Liver (tissue), 9 donors: ENCODE measurements around the gene R3HDM1. TPM values are rescaled to one million over a fixed set of nuclear protein-coding genes. Genes with fewer than 3 reads are reported as not detected.
A peak's percentile ranks its signal among the peaks of the same experiment; 100 is the strongest.

Experiments used
- DNase-seq: peaks from one replicate; pipeline ENCODE4 v3.0.0-alpha.2; 2017; ENCODE audit warnings: low spot score
- H3K27ac ChIP-seq, 2 donors: one replicate each; pipeline ENCODE4 v1.7.0; 2013; ENCODE audit warnings: inconsistent platforms in 2 of 2, low read length in 2 of 2, control low read depth in 1 of 2, low read depth in 1 of 2, mild to moderate bottlenecking in 1 of 2
- H3K27me3 ChIP-seq, 4 donors: one replicate each; pipeline versions ENCODE4 v1.6.1 to v1.7.0; 2013; ENCODE audit warnings: low read length in 3 of 4, inconsistent platforms in 1 of 4, mild to moderate bottlenecking in 1 of 4, moderate library complexity in 1 of 4; ENCODE audit not compliant: control insufficient read depth in 4 of 4, insufficient read depth in 4 of 4
- H3K36me3 ChIP-seq, 4 donors: one replicate each; pipeline versions ENCODE4 v1.6.1 to v1.7.0; 2013; ENCODE audit warnings: low read length in 3 of 4, mild to moderate bottlenecking in 3 of 4, low read depth in 1 of 4, moderate library complexity in 1 of 4; ENCODE audit not compliant: control insufficient read depth in 4 of 4, insufficient read depth in 3 of 4
- H3K4me1 ChIP-seq, 4 donors: one replicate each; pipeline versions ENCODE4 v1.6.1 to v1.7.0; 2013; ENCODE audit warnings: low read length in 3 of 4, mild to moderate bottlenecking in 3 of 4, moderate library complexity in 1 of 4; ENCODE audit not compliant: control insufficient read depth in 4 of 4, insufficient read depth in 4 of 4
- H3K4me3 ChIP-seq, 3 donors: one replicate each; pipeline versions ENCODE4 v1.6.1 to v1.7.0; 2013; ENCODE audit warnings: low read length in 3 of 3, control low read depth in 1 of 3, low read depth in 1 of 3, mild to moderate bottlenecking in 1 of 3
- H3K9ac ChIP-seq, 2 donors: one replicate each; pipeline ENCODE4 v1.7.0; 2013; ENCODE audit warnings: low read length in 2 of 2, mild to moderate bottlenecking in 2 of 2, moderate library complexity in 2 of 2, control low read depth in 1 of 2, low read depth in 1 of 2
- H3K9me3 ChIP-seq, 4 donors: one replicate each; pipeline versions ENCODE4 v1.6.1 to v1.7.0; 2013; ENCODE audit warnings: low read length in 3 of 4; ENCODE audit not compliant: control insufficient read depth in 4 of 4
- CTCF ChIP-seq: fragments of 150-350 bp; IDR thresholded peaks from 2 replicates; pipeline ENCODE4 v1.5.1; 2017; ENCODE audit warnings: improper control_type of control experiment, low read depth, low read length; ENCODE audit not compliant: missing input control
- EGR1 ChIP-seq, 2 donors: IDR thresholded peaks; 2 replicates each; pipeline ENCODE4 v1.6.1; 2016 to 2018; ENCODE audit warnings: antibody characterized with exemption in 2 of 2, low read depth in 2 of 2
- FOXA2 ChIP-seq: IDR thresholded peaks from 2 replicates; pipeline ENCODE4 v1.6.1; 2016; ENCODE audit warnings: antibody characterized with exemption
- JUND ChIP-seq, 2 donors: IDR thresholded peaks; 2 replicates each; pipeline ENCODE4 v1.6.1; 2016; ENCODE audit warnings: antibody characterized with exemption in 2 of 2
- MAX ChIP-seq: IDR thresholded peaks from 2 replicates; pipeline ENCODE4 v1.6.1; 2016; ENCODE audit warnings: antibody characterized with exemption
- NR2F2 ChIP-seq: IDR thresholded peaks from 2 replicates; pipeline ENCODE4 v1.6.1; 2016; ENCODE audit warnings: antibody characterized with exemption
- RAD21 ChIP-seq, 2 donors: IDR thresholded peaks; 2 replicates each; pipeline ENCODE4 v1.6.1; 2016; ENCODE audit warnings: antibody characterized with exemption in 2 of 2, mild to moderate bottlenecking in 2 of 2
- RXRA ChIP-seq, 2 donors: IDR thresholded peaks; 2 replicates each; pipeline ENCODE4 v1.6.1; 2017 to 2018; ENCODE audit warnings: antibody characterized with exemption in 2 of 2, mild to moderate bottlenecking in 1 of 2
- SP1 ChIP-seq: IDR thresholded peaks from 2 replicates; pipeline ENCODE4 v1.6.1; 2018; ENCODE audit warnings: antibody characterized with exemption, mild to moderate bottlenecking
- YY1 ChIP-seq: IDR thresholded peaks from 2 replicates; pipeline ENCODE4 v1.6.1; 2016; ENCODE audit warnings: antibody characterized with exemption, mild to moderate bottlenecking
- ZBTB33 ChIP-seq: IDR thresholded peaks from 2 replicates; pipeline ENCODE4 v1.6.1; 2016; ENCODE audit warnings: antibody characterized with exemption
- WGBS: extraction: QIAGEN DNeasy Blood & Tissue Kit; methylation state at CpG from one replicate; pipeline ENCODE4 v1.1.7; 2013; 5-methylcytosine and 5-hydroxymethylcytosine counted together
- polyA plus RNA-seq, 2 donors: library from polyadenylated mRNA; stranded (reverse) in 1 of 2; unstranded in 1 of 2; fragments of 200-250 nt in 1 of 2; fragments of >200 nt in 1 of 2; fragmentation: Nextera tagmentation in 1 of 2; extraction: Ambion mirVana in 1 of 2; gene quantifications; one replicate each; pipeline versions ENCODE4 v1.2.1 to v1.2.3, GENCODE V29; 2013 to 2015
- total RNA-seq, 2 donors: library from RNA; depleted of rRNA; stranded (reverse); fragments of >200 nt; gene quantifications; one replicate each; pipeline ENCODE4 v1.2.3, GENCODE V29; 2014
- TF ChIP-seq, protein P1 (sequence below): IDR thresholded peaks from 2 replicates; pipeline ENCODE4 v1.6.1; 2016; ENCODE audit warnings: antibody characterized with exemption, mild to moderate bottlenecking
- donor health status: healthy.
- donor health status: healthy.
- donor health status: healthy.
- donor health status: healthy.
- donor health status: healthy.

R3HDM1 gene
- total and polyA plus RNA-seq, 4 donors, result 6.0 to 10.0 (median 8.8) TPM

GRCh38 chr2:135635212-135635835 lies 104.0 kb downstream of the R3HDM1 start (continued):
- TF ChIP-seq RAD21 (IDR thresholded peaks at IDR 0.05), result no peak
- no peak for TF ChIP-seq JUND (IDR thresholded peaks at IDR 0.05)
- TF ChIP-seq MAX, result no peak
- TF ChIP-seq RXRA (IDR thresholded peaks at IDR 0.05), result peak; percentile 67 to 82
- TF ChIP-seq FOXA2, result no peak
- TF ChIP-seq CTCF, result no peak

- 98% methylated on average over 1 of the region's 1 CpG for WGBS
- H3K4me3 ChIP-seq, result no peak overlapping the region
- no peak overlapping the region for H3K9ac ChIP-seq
- H3K27ac ChIP-seq, result no peak overlapping the region
- peaks cover 2 to 34% (median 15%) of the 10 kb centered on the region in 4 donors for H3K4me1 ChIP-seq
- no peaks in the 10 kb centered on the region for H3K27me3 ChIP-seq
- H3K36me3 ChIP-seq, result peaks cover 0 to 4% (median 2%) of the 10 kb centered on the region in 4 donors
- H3K9me3 ChIP-seq, result no peaks in the 10 kb centered on the region
- TF ChIP-seq NR2F2 (no peak), FOXA2 (no peak), RAD21 (IDR thresholded peaks at IDR 0.05) (no peak)
- DNase-seq, result no peak
Observed at GRCh38 chr2:135636982-135637381, 105.7 kb downstream of the R3HDM1 start.

DNA sequence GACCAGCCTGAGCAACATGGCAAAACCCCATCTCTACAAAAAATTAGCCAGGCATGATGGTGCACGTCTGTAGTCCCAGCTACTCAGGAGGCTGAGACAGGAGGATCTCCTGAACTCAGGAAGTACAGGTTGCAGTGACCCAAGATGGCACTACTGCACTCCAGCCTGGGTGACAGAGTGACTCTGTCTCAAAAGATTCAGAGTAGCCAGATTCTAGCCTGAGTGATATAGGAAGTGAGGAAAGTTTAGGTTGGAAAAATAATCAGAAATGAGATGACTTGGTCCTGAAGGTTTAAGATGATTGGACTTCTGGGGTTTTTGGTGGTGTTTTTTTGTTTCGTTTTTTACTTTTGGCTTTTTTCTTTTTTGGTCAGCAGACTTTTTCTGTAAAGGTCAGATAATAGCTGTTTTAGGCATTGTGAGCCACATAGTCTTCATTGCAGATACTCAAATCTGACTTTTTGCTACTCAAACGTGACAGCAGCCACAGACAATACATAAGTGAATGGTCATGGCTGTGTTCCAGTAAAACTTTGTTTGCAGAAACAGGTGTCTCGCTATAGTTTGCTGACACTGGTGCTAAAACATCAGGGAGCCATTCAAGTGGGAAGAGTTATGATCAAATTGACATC lies 106.3 kb downstream of the R3HDM1 start:
- Histone ChIP-seq H3K36me3 (peaks cover 0 to 4% (median 2%) of the 10 kb centered on the region in 4 donors), H3K4me3 (no peak overlapping the region), H3K27me3 (no peaks in the 10 kb centered on the region), H3K27ac (no peak overlapping the region), H3K9me3 (no peaks in the 10 kb centered on the region), H3K4me1 (peaks cover 2 to 30% (median 15%) of the 10 kb centered on the region in 4 donors), H3K9ac (no peak overlapping the region)
- no peak for TF ChIP-seq ZBTB33
- TF ChIP-seq CTCF, result no peak
- TF ChIP-seq, protein P1, sequence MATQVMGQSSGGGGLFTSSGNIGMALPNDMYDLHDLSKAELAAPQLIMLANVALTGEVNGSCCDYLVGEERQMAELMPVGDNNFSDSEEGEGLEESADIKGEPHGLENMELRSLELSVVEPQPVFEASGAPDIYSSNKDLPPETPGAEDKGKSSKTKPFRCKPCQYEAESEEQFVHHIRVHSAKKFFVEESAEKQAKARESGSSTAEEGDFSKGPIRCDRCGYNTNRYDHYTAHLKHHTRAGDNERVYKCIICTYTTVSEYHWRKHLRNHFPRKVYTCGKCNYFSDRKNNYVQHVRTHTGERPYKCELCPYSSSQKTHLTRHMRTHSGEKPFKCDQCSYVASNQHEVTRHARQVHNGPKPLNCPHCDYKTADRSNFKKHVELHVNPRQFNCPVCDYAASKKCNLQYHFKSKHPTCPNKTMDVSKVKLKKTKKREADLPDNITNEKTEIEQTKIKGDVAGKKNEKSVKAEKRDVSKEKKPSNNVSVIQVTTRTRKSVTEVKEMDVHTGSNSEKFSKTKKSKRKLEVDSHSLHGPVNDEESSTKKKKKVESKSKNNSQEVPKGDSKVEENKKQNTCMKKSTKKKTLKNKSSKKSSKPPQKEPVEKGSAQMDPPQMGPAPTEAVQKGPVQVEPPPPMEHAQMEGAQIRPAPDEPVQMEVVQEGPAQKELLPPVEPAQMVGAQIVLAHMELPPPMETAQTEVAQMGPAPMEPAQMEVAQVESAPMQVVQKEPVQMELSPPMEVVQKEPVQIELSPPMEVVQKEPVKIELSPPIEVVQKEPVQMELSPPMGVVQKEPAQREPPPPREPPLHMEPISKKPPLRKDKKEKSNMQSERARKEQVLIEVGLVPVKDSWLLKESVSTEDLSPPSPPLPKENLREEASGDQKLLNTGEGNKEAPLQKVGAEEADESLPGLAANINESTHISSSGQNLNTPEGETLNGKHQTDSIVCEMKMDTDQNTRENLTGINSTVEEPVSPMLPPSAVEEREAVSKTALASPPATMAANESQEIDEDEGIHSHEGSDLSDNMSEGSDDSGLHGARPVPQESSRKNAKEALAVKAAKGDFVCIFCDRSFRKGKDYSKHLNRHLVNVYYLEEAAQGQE, result no peak
- no peak for TF ChIP-seq MAX
- no peak for TF ChIP-seq YY1
- no peak for TF ChIP-seq SP1
- TF ChIP-seq FOXA2, result no peak
- no peak for TF ChIP-seq EGR1 (IDR thresholded peaks at IDR 0.05; ENCODE audit: low read depth in 2 of 2)
- WGBS, result 74% methylated on average over 4 of the region's 4 CpGs
- DNase-seq, result no peak
